H1 (cell line): Measurements from ENCODE around the gene KCNJ9. TPM values are rescaled to one million over a fixed set of nuclear protein-coding genes. Genes with fewer than 3 reads are reported as not detected.
A peak's percentile ranks its signal among the peaks of the same experiment; 100 is the strongest.

Source experiments
- CTCF ChIA-PET: fragments of 300-600 bp; sonication (Branson Sonifier 250); formaldehyde crosslinking; loops from one replicate; lab custom pipeline; 2021; ENCODE audit not compliant: partially characterized antibody; lab: Charles Lee
- POLR2A ChIA-PET: fragments of 300-600 bp; sonication (Branson Sonifier 250); formaldehyde crosslinking; loops from one replicate; lab custom pipeline; 2021; ENCODE audit warnings: inconsistent platforms; ENCODE audit not compliant: partially characterized antibody; lab: Charles Lee
- DNase-seq, 2 experiments: peaks; one replicate each; pipeline versions ENCODE4 v3.0.0 to v3.0.0-alpha.2; 2010 to 2022; ENCODE audit warnings: low spot score in 2 of 2, low read depth in 1 of 2, mixed read lengths in 1 of 2
- FAIRE-seq: peaks from 2 replicates; lab custom pipeline; 2011; peaks lifted over from hg19 to GRCh38; lab: Jason Lieb, UNC
- H2AFZ ChIP-seq: 2 replicates; pipeline ENCODE4 v1.8.1; 2012; ENCODE audit warnings: low read length, inconsistent platforms
- H2AK5ac ChIP-seq: 2 replicates; pipeline ENCODE4 v1.6.1; 2013; ENCODE audit warnings: low read depth, low read length
- H2BK120ac ChIP-seq: replicated peaks from 2 replicates; pipeline ENCODE3; 2013; ENCODE audit warnings: low read depth, low read length, inconsistent platforms
- H2BK12ac ChIP-seq: 2 replicates; pipeline ENCODE4 v1.6.1; 2013; ENCODE audit warnings: low read depth, low read length
- H2BK15ac ChIP-seq: 2 replicates; pipeline ENCODE4 v1.6.1; 2013; ENCODE audit warnings: low read length
- H2BK20ac ChIP-seq: 2 replicates; pipeline ENCODE4 v1.6.1; 2013; ENCODE audit warnings: low read length
- H2BK5ac ChIP-seq: 2 replicates; pipeline ENCODE4 v1.6.1; 2013; ENCODE audit warnings: low read depth, low read length
- H3K14ac ChIP-seq: 2 replicates; pipeline ENCODE4 v1.6.1; 2013; ENCODE audit warnings: inconsistent platforms; ENCODE audit not compliant: insufficient read length
- H3K18ac ChIP-seq: 2 replicates; pipeline ENCODE4 v1.6.1; 2013; ENCODE audit warnings: low read length; ENCODE audit errors: extremely low read depth
- H3K23ac ChIP-seq: 2 replicates; pipeline ENCODE4 v1.6.1; 2013; ENCODE audit warnings: inconsistent platforms; ENCODE audit not compliant: insufficient read length
- H3K23me2 ChIP-seq: 2 replicates; pipeline ENCODE4 v1.6.1; 2013; ENCODE audit warnings: low read depth, low read length
- H3K27ac ChIP-seq: 2 replicates; pipeline ENCODE4 v1.6.1; 2011; ENCODE audit warnings: low read depth, low read length, inconsistent platforms
- H3K27me3 ChIP-seq, 4 experiments: replicated peaks in 1 of 4; 1 replicate in 1 of 4; 2 replicates in 3 of 4; pipeline versions ENCODE4 v1.6.1 to v1.8.1; 2011 to 2013; ENCODE audit warnings: low read length in 3 of 4, mild to moderate bottlenecking in 3 of 4, inconsistent platforms in 2 of 4, mixed read lengths in 2 of 4, moderate library complexity in 1 of 4; ENCODE audit not compliant: control insufficient read depth in 3 of 4, insufficient read depth in 3 of 4; ENCODE audit errors: extremely low read depth in 1 of 4
- H3K36me3 ChIP-seq, 4 experiments: 2 replicates each; pipeline versions ENCODE4 v1.6.1 to v1.8.1; 2011 to 2013; ENCODE audit warnings: mild to moderate bottlenecking in 4 of 4, low read length in 3 of 4, moderate library complexity in 2 of 4, control low read depth in 1 of 4, inconsistent platforms in 1 of 4; ENCODE audit not compliant: insufficient read depth in 4 of 4, control insufficient read depth in 2 of 4
- H3K4ac ChIP-seq: replicated peaks from 2 replicates; pipeline ENCODE3; 2013; ENCODE audit warnings: low read length, low read depth, mixed read lengths, inconsistent platforms; ENCODE audit not compliant: insufficient read length
- H3K4me1 ChIP-seq, 4 experiments: replicated peaks in 1 of 4; 1 replicate in 1 of 4; 2 replicates in 3 of 4; pipeline versions ENCODE4 v1.6.1 to v1.8.1; 2011 to 2013; ENCODE audit warnings: low read length in 3 of 4, inconsistent platforms in 2 of 4, mixed read lengths in 1 of 4; ENCODE audit not compliant: insufficient read depth in 4 of 4, control insufficient read depth in 3 of 4
- H3K4me2 ChIP-seq, 2 experiments: 2 replicates each; pipeline versions ENCODE4 v1.6.1 to v1.8.1; 2011 to 2013; ENCODE audit warnings: low read depth in 2 of 2, low read length in 2 of 2, control low read depth in 1 of 2, inconsistent platforms in 1 of 2, mild to moderate bottlenecking in 1 of 2; ENCODE audit not compliant: insufficient read depth in 1 of 2
- H3K4me3 ChIP-seq, 4 experiments: fragments of 200-600, 300-600 bp in 1 of 4; sonication (generic), shearing (Covaris generic), sonication (Bioruptor Twin) in 1 of 4; 2 replicates each; pipeline versions ENCODE4 v1.5.1 to v1.8.1; 2011 to 2016; ENCODE audit warnings: low read length in 4 of 4, low read depth in 3 of 4, control low read depth in 2 of 4, inconsistent platforms in 2 of 4, mild to moderate bottlenecking in 2 of 4, mixed read lengths in 1 of 4, moderate library complexity in 1 of 4; ENCODE audit not compliant: insufficient read depth in 2 of 4; ENCODE audit errors: extremely low read depth in 1 of 4
- H3K56ac ChIP-seq: replicated peaks from 2 replicates; pipeline ENCODE3; 2013; ENCODE audit warnings: low read depth, mild to moderate bottlenecking, mixed read lengths, low read length, inconsistent platforms; ENCODE audit not compliant: insufficient read length
- H3K79me1 ChIP-seq: 2 replicates; pipeline ENCODE4 v1.6.1; 2013; ENCODE audit warnings: low read depth, low read length, control low read depth
- H3K79me2 ChIP-seq, 2 experiments: 2 replicates each; pipeline versions ENCODE4 v1.6.1 to v1.8.1; 2012 to 2013; ENCODE audit warnings: low read length in 2 of 2, mild to moderate bottlenecking in 2 of 2, inconsistent platforms in 1 of 2; ENCODE audit not compliant: insufficient read depth in 2 of 2, control insufficient read depth in 1 of 2
- H3K9ac ChIP-seq, 4 experiments: replicated peaks in 1 of 4; 1 replicate in 1 of 4; 2 replicates in 3 of 4; pipeline versions ENCODE4 v1.6.1 to v1.8.1; 2011 to 2013; ENCODE audit warnings: low read depth in 3 of 4, low read length in 3 of 4, control low read depth in 2 of 4, mild to moderate bottlenecking in 2 of 4, moderate library complexity in 2 of 4, inconsistent platforms in 1 of 4; ENCODE audit errors: extremely low read depth in 1 of 4
- H3K9me3 ChIP-seq, 2 experiments: 2 replicates each; pipeline versions ENCODE4 v1.6.1 to v1.8.1; 2012 to 2013; ENCODE audit warnings: mild to moderate bottlenecking in 2 of 2, moderate library complexity in 2 of 2, control low read depth in 1 of 2, inconsistent platforms in 1 of 2, low read depth in 1 of 2, low read length in 1 of 2, mixed read lengths in 1 of 2; ENCODE audit not compliant: insufficient read depth in 2 of 2
- H4K20me1 ChIP-seq, 2 experiments: replicated peaks in 1 of 2; 2 replicates each; pipeline versions ENCODE3 to v1.8.1; 2011 to 2013; ENCODE audit warnings: inconsistent platforms in 2 of 2, low read length in 2 of 2, mild to moderate bottlenecking in 1 of 2; ENCODE audit not compliant: insufficient read depth in 2 of 2, control insufficient read depth in 1 of 2
- H4K5ac ChIP-seq: 2 replicates; pipeline ENCODE4 v1.6.1; 2013; ENCODE audit warnings: low read length, low read depth, mixed read lengths, inconsistent platforms; ENCODE audit not compliant: insufficient read length
- H4K8ac ChIP-seq: 2 replicates; pipeline ENCODE4 v1.8.0; 2013; ENCODE audit warnings: mild to moderate bottlenecking, moderate library complexity, low read length, inconsistent platforms; ENCODE audit not compliant: insufficient read depth; ENCODE audit errors: extremely low read depth
- H4K91ac ChIP-seq: replicated peaks from 2 replicates; pipeline ENCODE3; 2013; ENCODE audit warnings: low read length, mixed read lengths, inconsistent platforms; ENCODE audit not compliant: insufficient read length
- RFX5 ChIP-seq: IDR thresholded peaks from 2 replicates; pipeline ENCODE4 v1.6.1; 2011; ENCODE audit warnings: low read depth, low read length, improper control_type of control experiment, borderline replicate concordance
- YY1 ChIP-seq: IDR thresholded peaks from 2 replicates; pipeline ENCODE4 v1.6.1; 2011; ENCODE audit warnings: low read depth, mild to moderate bottlenecking, low read length
- WGBS, 2 experiments: shearing (Covaris generic) in 1 of 2; methylation state at CpG; one replicate each; pipeline versions ENCODE4 v1.1.6 to v1.1.7; 2013 to 2015; ENCODE audit warnings: low lambda C conversion rate in 2 of 2, mixed read lengths in 2 of 2, inconsistent platforms in 1 of 2, low coverage in 1 of 2, missing lambda C conversion rate in 1 of 2; ENCODE audit not compliant: insufficient replicate concordance in 2 of 2, insufficient coverage in 1 of 2, insufficient read length in 1 of 2; ENCODE audit errors: extremely low coverage in 1 of 2, missing lambda C conversion rate in 1 of 2; 5-methylcytosine and 5-hydroxymethylcytosine counted together
- polyA plus RNA-seq, 7 experiments: library from polyadenylated mRNA; depleted of rRNA in 3 of 7; stranded (reverse) in 5 of 7; unstranded in 2 of 7; fragments of >200 nt in 5 of 7; fragments of 200-250 nt in 2 of 7; gene quantifications; 1 replicate in 5 of 7; 2 replicates in 1 of 7; 4 replicates in 1 of 7; pipeline versions ENCODE4 v1.2.1 to v1.2.3, GENCODE V29; 2011 to 2013; ENCODE audit warnings: missing spikeins in 2 of 7, mixed read lengths in 2 of 7
- total RNA-seq: library from RNA; stranded (reverse); fragmentation: NEBNext Ultra II Directional; extraction: Animal tissue kit (Norgen Biotek cat#: 25700); gene quantifications from 2 replicates; pipeline ENCODE4 v1.2.1, GENCODE V29; 2021

KCNJ9 gene
- total and polyA plus RNA-seq, 2 of the 8 experiments (the other 6 are each of a cell fraction or from before 2014, with no cell fraction given) = 0.02 to 0.13 TPM

DNA sequence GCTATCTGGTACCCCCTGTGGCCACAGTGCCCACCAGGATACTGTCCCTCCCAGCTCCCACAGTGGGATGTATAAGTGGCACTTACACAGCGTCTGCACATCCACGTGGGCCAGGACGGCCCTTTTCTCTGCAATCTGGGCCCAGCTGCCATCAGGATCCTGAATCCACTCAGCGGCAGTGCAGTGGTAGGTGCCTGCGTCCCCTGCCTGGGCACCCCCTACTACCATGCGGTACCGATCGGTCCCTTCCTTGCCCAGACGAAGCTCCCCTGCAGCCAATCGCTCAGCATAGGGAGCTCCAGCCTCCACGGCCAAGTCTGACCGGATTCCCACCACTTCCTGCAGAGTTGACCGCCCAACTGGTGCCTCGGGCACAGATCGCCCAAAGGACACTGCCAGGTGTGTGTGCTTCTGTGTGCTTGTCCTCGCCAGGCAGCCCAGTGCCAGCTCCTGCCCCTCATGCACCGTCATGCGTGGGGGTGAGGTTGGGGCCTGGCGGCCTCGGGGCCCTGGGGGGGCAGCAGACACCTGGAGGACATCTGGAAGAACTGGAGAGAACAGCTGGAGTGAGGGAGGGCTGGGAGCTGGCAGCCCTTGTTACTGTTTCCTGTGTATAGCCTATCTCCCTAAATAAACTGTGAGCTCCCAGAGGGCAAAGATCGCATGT lies 12.4 kb downstream of the KCNJ9 start:
- Histone ChIP-seq H3K23ac (no peak overlapping the region), H4K91ac (no peak overlapping the region), H3K36me3 (peaks cover 10 to 35% (median 22%) of the 10 kb centered on the region in 4 experiments), H4K5ac (no peak overlapping the region), H3K4me3 (no peak overlapping the region), H2BK120ac (no peak overlapping the region), H3K9ac (no peak overlapping the region), H3K14ac (no peak overlapping the region), H4K20me1 (peaks cover 0 to 4% of the 10 kb centered on the region in 2 experiments), H3K4me1 (peaks cover 9 to 34% (median 26%) of the 10 kb centered on the region in 4 experiments), H3K27ac (no peak overlapping the region; the same call in 1 of the 2 replicates), H2BK20ac (no peak overlapping the region), H3K27me3 (no peaks in the 10 kb centered on the region), H2AFZ (no peak overlapping the region), H3K79me2 (peaks cover 0 to 36% of the 10 kb centered on the region in 2 experiments; a peak in 2 of 4 replicates), H3K79me1 (peaks cover 14% of the 10 kb centered on the region), H2BK15ac (0 out of 2 replicates have a peak overlapping the region, but pooled peaks have one; percentile 72), H3K4me2 (no peak overlapping the region), H3K4ac (no peak overlapping the region), H2BK5ac (peak overlapping the region; percentile 54; the same call in 1 of the 2 replicates), H3K9me3 (no peaks in the 10 kb centered on the region; a peak in 1 of 4 replicates), H3K56ac (no peak overlapping the region), H2AK5ac (no peak overlapping the region), H4K8ac (no peak overlapping the region), H3K23me2 (peaks cover 16% of the 10 kb centered on the region), H3K18ac (0 out of 2 replicates have a peak overlapping the region, but pooled peaks have one; percentile 38), H2BK12ac (no peak overlapping the region; the same call in 1 of the 2 replicates)
- WGBS, 2 experiments = 94% methylated on average over 20 of the region's 21 CpGs; no CpG with 5 or more reads in 1 of the 2 experiments
- ChIA-PET POLR2A (interaction anchor here (0.9 to 1.4 kb wide), 4 partner anchors 8 to 21 kb away, joined by 3 to 5 read pairs (median 4); no protein-coding TSS in a partner anchor), CTCF (interaction anchor here (5.7 to 50.1 kb wide), 3 partner anchors 8 to 36 kb away, joined by 37 to 1874 read pairs (median 148); partner anchors contain the start of genes KCNJ10 and KCNJ9)
- no peak for FAIRE-seq
- no peak for DNase-seq
- TF ChIP-seq YY1 (no peak), RFX5 (no peak)
